ENCODE results near the gene TMEM132C.
"Not testable (repeated sequence)": the region's sequence is repeated elsewhere in the genome, so short reads cannot be mapped to it uniquely, and the experiment has no call there.

Gene TMEM132C

GRCh38 chr12:128571906-128572810 lies 305.2 kb downstream of the TMEM132C start:
- no peak for DNase-seq

GRCh38 chr12:128573907-128574306 lies 306.9 kb downstream of the TMEM132C start:
- no peak for DNase-seq

GRCh38 chr12:128578045-128578444 lies 311.1 kb downstream of the TMEM132C start:
- no peak for DNase-seq

DNA sequence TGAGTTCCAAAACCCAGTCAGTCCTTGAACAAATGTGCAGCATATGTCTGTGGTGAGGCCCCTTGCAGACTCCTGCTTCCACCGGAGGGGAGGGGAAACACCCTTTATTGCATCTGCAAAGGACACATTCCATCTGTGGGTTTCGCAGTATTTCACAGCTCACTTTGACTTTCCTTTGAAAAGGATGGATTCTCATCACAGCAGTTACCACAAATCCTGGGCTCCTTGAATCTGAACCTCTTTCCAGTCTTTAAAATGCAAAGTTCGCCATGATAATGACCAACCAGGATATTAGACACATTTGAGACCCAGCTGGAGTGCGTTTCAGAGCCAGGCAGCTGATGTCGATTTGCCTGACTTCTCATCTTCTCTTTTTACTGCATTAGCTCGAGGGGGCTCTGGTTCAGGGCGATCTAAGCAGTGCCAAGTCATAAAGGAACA lies 314.4 kb downstream of the TMEM132C start:
- DNase-seq, result no peak

DNA sequence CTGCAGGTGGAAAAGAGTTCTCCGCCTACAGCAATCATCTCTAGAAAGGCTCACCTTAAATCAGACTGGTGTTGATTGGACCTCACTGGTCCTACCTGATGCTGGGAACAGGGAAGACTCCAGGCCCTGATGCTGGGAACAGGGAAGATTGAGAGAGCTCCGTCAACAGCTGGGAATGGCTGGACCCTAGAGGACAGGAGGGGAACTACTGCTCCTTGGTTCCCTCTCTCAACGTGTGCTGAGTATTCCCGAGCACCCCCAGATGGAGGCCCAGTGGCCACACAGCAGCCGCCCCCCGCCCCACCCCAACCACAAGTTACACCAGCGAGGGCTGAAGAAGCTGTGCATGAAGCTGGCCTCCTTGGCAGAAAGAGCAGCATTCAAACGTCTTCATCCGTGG lies 316.5 kb downstream of the TMEM132C start:
- DNase-seq, result no peak

- no peak for DNase-seq
Observed at GRCh38 chr12:128586451-128587029, 319.6 kb downstream of the TMEM132C start.

GRCh38 chr12:128587918-128588317 lies 320.9 kb downstream of the TMEM132C start:
- no peak for DNase-seq

DNA sequence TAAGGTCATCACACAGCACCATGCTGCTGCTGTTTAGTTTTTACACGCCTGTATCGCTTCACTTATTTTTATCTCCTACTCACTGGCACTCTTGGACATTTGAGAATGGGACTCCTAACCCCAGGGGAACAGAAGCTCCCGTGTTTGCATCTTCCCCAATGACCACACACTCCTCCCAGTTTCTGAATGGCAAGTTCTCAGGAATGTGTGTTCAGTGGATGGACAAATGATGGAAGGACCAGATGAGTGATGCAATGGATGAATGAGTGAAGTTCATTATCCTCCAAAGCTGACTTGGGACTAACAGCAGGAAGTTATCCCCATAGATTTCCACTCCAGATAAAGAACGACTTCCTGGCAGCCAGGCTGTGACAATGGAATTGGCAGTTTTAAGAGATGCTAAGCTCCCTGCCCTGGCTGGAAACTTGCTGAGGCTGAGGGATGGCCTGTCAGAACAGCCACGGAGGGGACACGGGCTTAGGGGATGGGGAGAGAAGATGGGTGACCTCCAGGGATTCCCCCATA lies 325.3 kb downstream of the TMEM132C start:
- DNase-seq, result no peak

- DNase-seq, result no peak
Observed at GRCh38 chr12:128594521-128594920, 327.6 kb downstream of the TMEM132C start.

DNA sequence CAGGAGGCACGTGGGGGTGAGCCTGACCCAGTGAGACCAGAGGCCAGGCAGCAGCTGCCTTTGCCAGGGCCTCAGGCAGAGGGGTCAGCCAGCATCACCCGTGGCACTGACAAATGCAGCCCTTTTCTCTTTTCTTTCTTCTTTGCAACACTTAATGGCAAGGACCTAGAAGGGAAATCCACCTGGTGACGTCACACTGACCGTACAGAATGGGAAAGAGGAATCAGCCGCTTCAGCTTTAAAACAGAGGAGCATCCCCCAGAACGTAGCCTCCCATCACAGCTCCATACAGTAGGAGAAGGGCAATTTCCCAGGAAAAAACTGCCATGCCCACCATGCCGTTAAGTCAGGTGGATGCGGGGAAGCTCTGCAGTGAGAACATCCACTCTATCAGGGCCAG lies 328.6 kb downstream of the TMEM132C start:
- DNase-seq, result no peak

- no peak for DNase-seq
Observed at GRCh38 chr12:128600886-128601285, 333.9 kb downstream of the TMEM132C start.

DNA sequence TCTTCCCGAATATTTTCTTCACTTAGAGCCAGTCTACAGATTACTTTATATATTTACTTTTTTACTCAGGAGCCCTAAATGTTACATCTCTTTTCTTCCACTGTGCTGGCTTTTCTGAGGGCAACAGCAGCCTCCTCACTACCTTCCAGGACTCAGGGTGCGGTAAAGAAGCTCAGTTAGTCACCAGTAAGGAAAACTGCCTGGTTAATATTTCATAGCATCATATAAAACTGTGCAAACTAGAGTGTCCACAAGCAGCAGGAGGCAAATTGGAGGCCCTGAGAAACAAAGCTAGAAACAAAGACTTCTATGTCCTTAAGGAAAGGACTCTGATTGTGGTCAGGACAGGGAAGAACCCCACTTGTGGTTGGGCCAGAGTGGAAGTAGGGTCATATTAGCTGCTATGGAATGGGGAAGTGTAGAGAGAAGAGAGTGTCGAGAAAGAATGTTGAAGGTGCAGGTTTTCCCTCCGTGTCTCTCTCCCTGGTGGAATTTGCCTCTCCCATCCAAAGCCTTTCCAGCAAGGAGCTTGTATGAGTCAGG lies 336.7 kb downstream of the TMEM132C start:
- no peak for DNase-seq

- DNase-seq, result not testable (repeated sequence)
Observed at GRCh38 chr12:128604219-128604618, 337.2 kb downstream of the TMEM132C start.

DNA sequence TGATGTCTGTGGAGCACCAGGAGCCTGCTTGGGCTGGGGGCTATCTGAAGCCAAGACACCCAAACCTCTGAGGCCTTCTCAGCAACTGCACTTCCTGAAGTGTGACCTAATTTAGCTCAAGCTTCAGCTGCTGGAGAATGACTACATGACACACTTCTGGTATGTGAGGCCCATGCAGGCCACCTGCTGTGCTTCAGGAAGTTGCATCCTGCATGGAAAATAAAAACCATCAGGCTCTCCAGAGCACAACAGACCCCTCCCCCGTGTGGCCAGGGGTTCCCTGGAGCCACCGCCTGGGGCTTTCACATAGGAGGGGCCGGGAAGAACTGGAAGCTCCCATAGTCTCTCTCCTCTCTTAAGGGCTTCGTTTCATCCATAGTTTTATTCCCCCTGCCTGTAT lies 339.1 kb downstream of the TMEM132C start:
- no peak for DNase-seq

DNA sequence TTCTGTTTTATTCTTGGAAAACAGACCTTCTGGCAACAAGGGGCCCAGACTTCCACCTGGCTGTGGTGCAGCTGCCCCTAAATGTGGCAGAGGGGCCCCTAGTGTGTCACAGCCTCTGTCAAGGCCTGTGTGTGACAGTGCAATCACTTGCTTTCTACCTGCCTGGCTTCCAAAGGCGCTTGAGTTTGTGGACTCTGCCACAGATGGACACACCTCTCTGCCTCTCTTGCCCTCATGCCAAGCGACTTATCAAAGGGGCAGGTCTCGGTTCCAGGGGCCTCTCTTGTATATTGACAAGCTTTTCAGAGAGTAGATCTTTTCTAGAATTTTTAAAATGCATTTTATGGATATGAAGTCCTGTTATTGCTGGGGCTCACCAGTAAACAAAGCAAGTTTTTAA lies 339.6 kb downstream of the TMEM132C start:
- DNase-seq, result no peak

DNA sequence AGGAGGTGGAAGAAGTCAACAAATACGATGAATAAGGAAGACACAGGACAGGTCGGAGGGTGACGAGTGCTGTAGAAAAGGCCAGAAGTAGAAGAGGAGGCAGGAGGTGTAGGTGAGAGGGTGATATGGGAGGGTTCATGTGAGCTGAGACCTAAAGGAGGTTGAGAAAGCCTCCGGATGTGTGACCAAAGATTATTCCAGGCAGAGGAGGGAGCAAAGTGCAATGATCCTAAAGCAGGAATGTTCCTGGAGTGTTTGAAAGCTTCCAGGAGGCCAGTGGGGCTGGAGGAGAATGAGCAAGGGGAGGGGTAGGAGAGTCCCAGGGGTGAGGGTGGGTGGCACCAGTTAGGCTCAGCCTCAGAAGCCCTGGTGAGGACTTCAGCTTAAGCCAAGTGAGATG lies 340.0 kb downstream of the TMEM132C start:
- DNase-seq, result no peak

DNA sequence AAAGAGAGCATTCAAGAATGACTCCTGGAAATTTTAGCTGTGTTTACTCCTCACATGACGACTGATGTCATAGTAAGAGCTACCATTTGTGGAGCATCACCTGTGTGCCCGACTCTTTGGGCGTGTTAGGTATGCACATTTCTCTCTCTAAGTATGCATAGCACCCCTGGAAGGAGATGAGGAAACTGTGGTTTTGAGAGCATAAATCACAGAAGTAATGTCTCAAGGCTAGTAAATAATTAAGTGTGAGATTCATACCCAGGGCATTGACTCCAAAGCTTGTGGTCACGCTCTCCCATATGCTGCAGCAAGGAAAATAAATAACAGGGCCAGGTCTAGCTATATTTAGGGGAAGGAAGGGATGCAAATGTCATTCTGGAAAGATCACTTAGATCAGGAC lies 340.7 kb downstream of the TMEM132C start:
- no peak for DNase-seq

GRCh38 chr12:128609861-128610260 lies 342.9 kb downstream of the TMEM132C start:
- no peak for DNase-seq

- no peak for DNase-seq
Observed at GRCh38 chr12:128611736-128612135, 344.8 kb downstream of the TMEM132C start.

- no peak for DNase-seq
Observed at GRCh38 chr12:128612150-128612850, 345.3 kb downstream of the TMEM132C start.

DNA sequence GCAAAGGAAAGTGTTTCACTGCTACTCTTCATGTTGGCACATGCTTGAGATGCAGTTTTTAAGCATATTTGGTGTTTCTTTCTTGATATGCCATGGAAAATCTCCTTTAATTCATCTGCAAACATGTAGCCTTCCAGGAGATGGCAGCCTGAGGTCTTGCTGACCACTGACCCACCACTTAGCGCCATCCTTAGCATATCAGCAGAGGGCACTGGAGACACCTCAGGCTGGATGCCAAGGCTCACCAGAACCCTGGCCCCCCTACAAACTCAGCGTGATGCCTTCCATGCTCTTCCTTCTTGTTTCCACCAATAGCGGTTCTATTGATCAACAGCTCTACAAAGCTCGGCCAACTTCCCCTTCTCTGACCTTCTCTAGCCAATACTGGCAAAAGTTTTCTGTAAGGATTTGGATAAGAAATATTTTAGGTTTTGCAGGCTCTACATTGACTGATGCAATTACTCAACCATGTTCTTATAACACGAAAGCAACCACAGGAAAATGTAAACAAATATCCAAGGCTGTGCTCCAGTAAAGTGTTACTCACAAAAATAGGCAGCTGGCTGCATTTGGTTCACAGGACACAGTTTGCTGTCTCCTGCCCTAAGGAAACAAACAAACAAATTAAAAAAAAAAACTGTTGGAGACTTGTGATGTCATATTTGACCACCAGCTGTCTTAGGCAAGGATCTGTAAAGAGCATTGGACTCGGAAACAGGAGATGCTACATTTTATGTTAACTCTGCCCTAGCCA lies 347.0 kb downstream of the TMEM132C start:
- no peak for DNase-seq

- no peak for DNase-seq
Observed at GRCh38 chr12:128617304-128617833, 350.4 kb downstream of the TMEM132C start.
